GM18520 (cell line): ENCODE results near the gene CTDSPL2.
"Not testable (repeated sequence)": the region's sequence is repeated elsewhere in the genome, so short reads cannot be mapped to it uniquely, and the experiment has no call there.

Source experiments
- ATAC-seq: cut with Tn5 transposase; IDR thresholded peaks from one replicate; pipeline ENCODE4 v1.9.1; 2021; ENCODE audit not compliant: unreplicated experiment

Gene CTDSPL2

GRCh38 chr15:44537735-44538240 is 110.4 kb downstream of the CTDSPL2 start:
- no peak for ATAC-seq

- no peak for ATAC-seq
These were observed 114.0 kb downstream of the CTDSPL2 start for GRCh38 chr15:44541282-44541958.

GRCh38 chr15:44542596-44542995 is 115.2 kb downstream of the CTDSPL2 start:
- ATAC-seq = no peak

GRCh38 chr15:44544745-44545144 is 117.3 kb downstream of the CTDSPL2 start:
- not testable (repeated sequence) for ATAC-seq

GRCh38 chr15:44545913-44546802 is 118.7 kb downstream of the CTDSPL2 start:
- ATAC-seq = peak; percentile 82

- ATAC-seq = not testable (repeated sequence)
These were observed 121.7 kb downstream of the CTDSPL2 start for GRCh38 chr15:44549152-44549551.

GRCh38 chr15:44550256-44550655 is 122.8 kb downstream of the CTDSPL2 start:
- ATAC-seq = no peak

- no peak for ATAC-seq
These were observed 123.3 kb downstream of the CTDSPL2 start for GRCh38 chr15:44550734-44551133.

- ATAC-seq = no peak
These were observed 127.7 kb downstream of the CTDSPL2 start for GRCh38 chr15:44554934-44555723.

GRCh38 chr15:44560926-44561325 is 133.5 kb downstream of the CTDSPL2 start:
- ATAC-seq = not testable (repeated sequence)

GRCh38 chr15:44565387-44566154 is 138.1 kb downstream of the CTDSPL2 start:
- no peak for ATAC-seq

GRCh38 chr15:44566155-44566540 is 138.7 kb downstream of the CTDSPL2 start:
- no peak for ATAC-seq

- no peak for ATAC-seq
These were observed 140.9 kb downstream of the CTDSPL2 start for GRCh38 chr15:44568338-44568737.

GRCh38 chr15:44569316-44569715 is 141.9 kb downstream of the CTDSPL2 start:
- ATAC-seq = no peak

GRCh38 chr15:44570361-44570760 is 142.9 kb downstream of the CTDSPL2 start:
- ATAC-seq = no peak

GRCh38 chr15:44573386-44573785 is 146.0 kb downstream of the CTDSPL2 start:
- ATAC-seq = no peak

- ATAC-seq = no peak
These were observed 147.3 kb downstream of the CTDSPL2 start for GRCh38 chr15:44574734-44575133.
